ENCODE data around the gene MYLK.

Gene MYLK

GRCh38 chr3:123876858-123877257 is 7.3 kb downstream of the MYLK start:
- no peak for DNase-seq (ENCODE audit: low read depth in 4 of 4, low spot score in 1 of 4)

GRCh38 chr3:123872621-123873020 is 11.5 kb downstream of the MYLK start:
- no peak for DNase-seq (ENCODE audit: low read depth in 4 of 4, low spot score in 1 of 4)

GRCh38 chr3:123871946-123872345 is 12.2 kb downstream of the MYLK start:
- DNase-seq (ENCODE audit: low read depth in 4 of 4, low spot score in 1 of 4), result no peak

GRCh38 chr3:123870033-123870432 is 14.1 kb downstream of the MYLK start:
- no peak for DNase-seq (ENCODE audit: low read depth in 4 of 4, low spot score in 1 of 4)

- DNase-seq (ENCODE audit: low read depth in 4 of 4, low spot score in 1 of 4), result no peak
These were observed 15.0 kb downstream of the MYLK start for GRCh38 chr3:123869165-123869564.

- no peak for DNase-seq (ENCODE audit: low read depth in 4 of 4, low spot score in 1 of 4)
These were observed 19.4 kb downstream of the MYLK start for GRCh38 chr3:123864706-123865105.

- DNase-seq (ENCODE audit: low read depth in 4 of 4, low spot score in 1 of 4), result no peak
These were observed 22.0 kb downstream of the MYLK start for GRCh38 chr3:123862152-123862551.

- no peak for DNase-seq (ENCODE audit: low read depth in 4 of 4, low spot score in 1 of 4)
These were observed 22.9 kb downstream of the MYLK start for GRCh38 chr3:123861081-123861836.

GRCh38 chr3:123859177-123859576 is 25.0 kb downstream of the MYLK start:
- no peak for DNase-seq (ENCODE audit: low read depth in 4 of 4, low spot score in 1 of 4)

- DNase-seq (ENCODE audit: low read depth in 4 of 4, low spot score in 1 of 4), result no peak
These were observed 29.2 kb downstream of the MYLK start for GRCh38 chr3:123854905-123855304.

GRCh38 chr3:123853686-123854372 is 30.3 kb downstream of the MYLK start:
- DNase-seq (ENCODE audit: low read depth in 4 of 4, low spot score in 1 of 4), result no peak

- DNase-seq (ENCODE audit: low read depth in 4 of 4, low spot score in 1 of 4), result no peak
These were observed 36.9 kb downstream of the MYLK start for GRCh38 chr3:123847209-123847608.

- DNase-seq (ENCODE audit: low read depth in 4 of 4, low spot score in 1 of 4), result no peak
These were observed 40.5 kb downstream of the MYLK start for GRCh38 chr3:123843668-123844067.

GRCh38 chr3:123842711-123843110 is 41.4 kb downstream of the MYLK start:
- no peak for DNase-seq (ENCODE audit: low read depth in 4 of 4, low spot score in 1 of 4)

GRCh38 chr3:123841476-123842238 is 42.5 kb downstream of the MYLK start:
- no peak for DNase-seq (ENCODE audit: low read depth in 4 of 4, low spot score in 1 of 4)

GRCh38 chr3:123840961-123841360 is 43.2 kb downstream of the MYLK start:
- DNase-seq (ENCODE audit: low read depth in 4 of 4, low spot score in 1 of 4), result no peak

GRCh38 chr3:123837858-123838257 is 46.3 kb downstream of the MYLK start:
- DNase-seq (ENCODE audit: low read depth in 4 of 4, low spot score in 1 of 4), result no peak

GRCh38 chr3:123834631-123835030 is 49.5 kb downstream of the MYLK start:
- no peak for DNase-seq (ENCODE audit: low read depth in 4 of 4, low spot score in 1 of 4)

- no peak for DNase-seq (ENCODE audit: low read depth in 4 of 4, low spot score in 1 of 4)
These were observed 50.7 kb downstream of the MYLK start for GRCh38 chr3:123833398-123833785.

- no peak for DNase-seq (ENCODE audit: low read depth in 4 of 4, low spot score in 1 of 4)
These were observed 51.3 kb downstream of the MYLK start for GRCh38 chr3:123832692-123833397.

GRCh38 chr3:123831420-123831819 is 52.7 kb downstream of the MYLK start:
- no peak for DNase-seq (ENCODE audit: low read depth in 4 of 4, low spot score in 1 of 4)

Data from stimulated activated CD4-positive, alpha-beta T cell treated with anti-CD3 and anti-CD28 coated beads, Interleukin-1b, Interleukin-23, amount 100 ng/mL, for 24 hours (primary cell).